GM19463 (cell line): ENCODE measurements around the gene KCTD16.

Experiments
- ATAC-seq: cut with Tn5 transposase; IDR thresholded peaks from one replicate; pipeline ENCODE4 v1.9.1; 2021; ENCODE audit warnings: mild to moderate bottlenecking, moderate library complexity; ENCODE audit not compliant: unreplicated experiment

Gene KCTD16

DNA sequence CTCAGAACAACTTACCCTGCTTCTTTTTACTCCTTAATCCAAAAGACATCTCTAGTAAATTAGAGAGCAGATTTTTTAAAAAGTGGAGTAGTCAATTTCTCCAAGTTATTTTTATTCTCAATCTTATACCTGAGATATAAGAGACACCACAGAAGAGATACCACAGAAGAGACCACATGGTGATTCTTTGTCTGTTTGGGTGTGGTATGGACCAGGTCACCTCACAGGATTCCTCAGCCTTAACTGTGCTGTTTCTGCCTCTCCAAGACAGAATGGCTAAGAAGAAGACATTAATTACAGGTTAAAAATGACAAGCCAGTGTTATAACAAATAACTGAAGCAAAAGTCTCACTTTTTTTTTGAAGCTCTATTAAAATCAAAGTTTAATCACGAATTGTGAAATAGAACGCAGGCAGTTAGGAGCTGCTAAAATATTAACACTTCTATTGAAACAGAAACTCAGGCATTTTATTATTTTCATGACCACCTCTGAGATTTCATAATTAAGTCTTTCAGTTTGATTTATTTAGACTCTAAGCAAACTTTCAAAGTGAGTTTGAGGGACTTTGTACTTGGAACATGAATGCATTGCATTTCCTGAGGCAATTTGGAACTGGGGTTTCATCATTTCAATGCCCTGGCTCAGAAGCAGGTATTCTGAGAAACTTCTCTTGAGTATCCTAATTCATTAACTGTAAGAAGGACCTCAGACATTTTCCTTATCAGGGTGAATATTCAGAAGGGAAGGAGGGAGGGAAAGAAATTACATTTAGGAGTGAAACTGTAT lies 280.7 kb downstream of the KCTD16 start:
- ATAC-seq: no peak

DNA sequence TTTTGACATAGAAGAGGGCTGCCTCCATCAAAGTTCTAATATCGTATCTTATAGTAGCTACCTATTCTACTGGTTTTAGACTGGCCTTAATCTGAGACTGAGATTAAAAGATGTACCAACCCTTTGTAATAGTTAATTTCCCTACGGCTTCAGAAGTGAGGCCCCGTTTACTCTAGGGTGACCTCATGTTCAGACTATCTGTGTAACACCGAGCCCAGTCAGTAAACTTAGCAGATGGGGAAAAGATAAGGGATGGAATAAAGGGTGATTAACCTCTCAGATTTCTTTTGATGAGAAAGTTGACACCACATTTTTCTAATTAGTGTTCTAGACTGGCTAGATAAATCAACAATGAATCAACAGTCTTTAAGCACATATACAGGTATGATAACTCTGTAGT lies 283.1 kb downstream of the KCTD16 start:
- no peak for ATAC-seq

DNA sequence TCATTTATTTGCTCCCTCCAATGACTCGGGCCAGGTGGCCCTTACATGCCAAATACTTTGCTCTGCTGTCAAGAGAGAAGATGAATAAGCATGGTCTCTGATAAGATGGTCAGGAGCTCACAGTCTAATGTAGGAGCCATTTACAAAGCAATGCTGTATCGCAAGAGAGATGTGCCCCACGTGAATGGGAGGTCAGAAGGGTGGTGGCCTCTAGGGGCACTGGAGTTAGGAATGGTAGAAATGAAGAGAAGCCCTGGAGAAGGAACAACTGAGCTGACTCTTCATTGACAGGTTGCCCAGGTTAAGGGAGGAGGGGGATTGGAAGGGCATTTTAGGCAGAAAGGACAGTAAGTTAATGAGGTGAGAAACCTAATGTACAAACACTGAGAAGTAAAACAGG lies 286.5 kb downstream of the KCTD16 start:
- ATAC-seq: no peak

DNA sequence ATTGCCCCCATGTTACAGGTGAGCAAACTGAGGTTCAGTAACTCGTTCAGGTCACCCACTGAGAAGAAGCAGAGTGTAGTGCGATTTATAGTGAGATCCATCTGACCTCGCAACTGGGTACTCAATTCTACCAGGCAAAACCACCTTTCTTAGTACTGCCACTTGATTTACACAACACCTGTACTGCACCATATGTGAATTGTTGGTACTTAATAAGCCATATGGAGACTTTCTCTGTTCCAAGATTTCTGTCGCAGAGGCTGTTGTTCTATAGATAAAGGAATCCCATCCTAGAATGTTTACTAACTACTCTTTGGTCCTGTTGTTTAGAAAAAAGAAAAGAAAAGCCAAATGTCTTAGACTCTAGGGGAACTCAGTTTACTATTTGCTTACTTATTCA lies 287.5 kb downstream of the KCTD16 start:
- ATAC-seq: no peak

DNA sequence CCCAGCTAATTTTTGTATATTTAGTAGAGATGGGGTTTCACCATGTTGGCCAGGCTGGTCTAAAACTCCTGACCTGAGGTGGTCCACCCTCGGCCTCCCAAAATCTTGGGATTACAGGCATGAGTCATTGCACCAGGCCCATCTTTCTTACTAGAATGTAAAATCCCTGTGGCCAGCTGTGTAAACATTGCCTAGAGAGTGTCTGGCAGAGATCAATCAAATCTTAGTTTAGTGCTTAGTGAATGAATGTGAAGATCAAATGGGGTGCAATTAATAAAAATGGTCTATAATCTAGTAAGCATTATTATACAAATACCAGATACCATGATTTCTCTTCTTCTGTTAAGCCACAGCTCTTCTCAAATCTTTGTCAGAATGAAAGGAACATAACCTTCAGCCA lies 289.9 kb downstream of the KCTD16 start:
- no peak for ATAC-seq

DNA sequence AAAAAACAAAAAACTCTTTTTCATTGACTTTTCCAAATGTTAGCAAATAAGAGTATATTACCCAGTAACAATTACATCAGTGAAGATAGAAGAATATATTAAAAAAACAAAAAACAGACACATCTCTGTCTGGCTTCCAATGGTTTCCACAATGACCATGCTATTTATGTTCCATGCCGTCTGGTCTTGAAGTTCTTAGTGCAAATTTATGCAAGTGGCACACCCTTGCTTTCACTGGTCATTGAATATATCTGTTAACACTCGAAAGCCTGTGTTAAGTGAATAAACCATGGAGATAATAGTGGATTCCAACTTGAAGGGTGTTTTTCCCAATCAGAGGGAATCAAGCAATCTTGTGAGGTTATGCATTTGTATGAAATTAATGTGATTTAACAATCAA lies 291.9 kb downstream of the KCTD16 start:
- ATAC-seq: no peak

DNA sequence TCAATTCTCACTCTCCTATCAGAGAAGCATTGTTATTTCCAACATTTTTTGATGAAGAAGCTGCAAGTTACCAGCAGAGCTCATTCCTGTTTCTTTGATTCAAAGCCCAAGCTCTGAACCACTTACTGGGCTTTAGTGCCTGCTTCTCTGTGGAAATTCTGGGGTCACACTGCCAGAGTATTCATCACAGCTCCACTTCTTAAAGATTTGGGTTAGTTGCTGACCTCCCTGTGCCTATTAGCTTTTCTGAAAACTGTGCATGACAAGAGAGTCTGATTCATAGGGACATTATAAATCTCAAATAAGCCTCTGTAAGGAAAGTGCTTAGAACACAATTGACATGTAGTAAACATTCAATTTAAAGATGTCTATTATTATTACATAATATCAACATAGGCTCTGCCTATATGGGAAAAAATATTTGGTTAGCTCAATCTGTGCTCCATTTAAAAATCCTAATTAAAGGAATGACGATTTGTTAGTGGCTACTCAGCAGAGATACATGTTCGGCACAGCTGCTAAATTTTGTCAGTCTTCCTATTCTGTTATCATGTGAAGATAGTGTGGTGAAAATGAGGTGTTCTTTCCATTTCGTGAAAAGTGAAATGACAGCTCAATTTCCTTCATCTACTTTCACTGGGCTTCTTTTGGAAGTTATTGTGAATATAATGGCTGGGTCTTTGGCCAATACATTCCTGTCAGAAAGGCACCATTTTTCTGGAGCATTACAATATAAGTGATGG lies 293.0 kb downstream of the KCTD16 start:
- ATAC-seq: no peak

DNA sequence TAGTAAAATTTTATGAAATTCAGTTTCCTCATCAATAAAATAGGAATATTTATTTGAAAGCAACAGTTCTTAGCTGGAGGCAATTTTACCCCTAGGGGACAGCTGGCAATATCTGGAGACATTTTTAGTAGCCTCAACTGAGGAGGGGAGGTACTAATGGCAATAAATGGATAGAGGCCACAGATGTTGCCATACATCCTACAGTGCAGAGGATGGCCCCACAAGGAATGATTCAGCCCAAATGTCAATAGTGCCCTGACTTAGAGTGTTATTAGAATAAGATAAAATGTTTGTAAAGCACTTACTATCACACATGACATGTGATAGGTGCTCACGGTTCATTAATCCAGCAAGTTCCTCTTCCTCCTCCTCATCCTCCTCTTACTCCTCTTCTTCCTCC lies 293.6 kb downstream of the KCTD16 start:
- no peak for ATAC-seq

DNA sequence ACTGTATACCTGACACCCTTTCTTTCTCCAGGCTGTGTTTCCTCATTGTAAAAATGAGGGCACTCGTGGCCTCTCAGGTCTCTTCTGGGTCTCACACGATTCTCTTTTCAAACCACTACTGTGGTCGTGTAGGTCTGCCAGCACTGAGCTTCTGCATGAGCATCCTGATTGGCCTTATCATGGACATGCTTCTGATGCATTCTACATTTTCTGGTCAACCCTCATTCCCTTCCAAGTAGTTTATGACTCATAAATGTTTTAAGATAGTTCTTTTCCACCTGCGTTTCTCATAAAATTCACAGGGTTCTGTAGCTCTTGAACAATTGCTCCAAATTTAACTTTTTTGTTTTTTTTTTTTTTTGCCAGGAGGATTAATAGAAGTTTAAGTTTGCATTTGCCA lies 294.8 kb downstream of the KCTD16 start:
- ATAC-seq: no peak

DNA sequence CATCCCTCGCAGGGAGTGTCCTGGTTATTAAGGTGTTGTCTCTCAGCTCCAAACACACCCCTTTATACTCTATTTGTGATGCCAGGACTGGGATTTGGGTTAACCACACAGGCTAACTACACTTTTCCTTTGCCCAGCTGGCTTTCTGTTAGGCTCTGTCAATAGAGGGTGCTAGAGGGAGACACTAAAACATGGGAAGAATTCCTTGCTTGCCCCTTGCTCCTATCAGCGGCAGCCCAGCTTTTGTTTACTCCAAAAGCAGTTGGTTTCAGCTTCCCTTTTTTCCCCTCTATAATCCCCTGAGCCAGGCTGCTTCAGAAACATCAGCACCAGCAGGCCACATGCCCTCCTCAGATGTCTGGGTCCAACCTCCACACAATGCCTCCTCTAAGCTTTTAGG lies 297.1 kb downstream of the KCTD16 start:
- ATAC-seq: no peak

DNA sequence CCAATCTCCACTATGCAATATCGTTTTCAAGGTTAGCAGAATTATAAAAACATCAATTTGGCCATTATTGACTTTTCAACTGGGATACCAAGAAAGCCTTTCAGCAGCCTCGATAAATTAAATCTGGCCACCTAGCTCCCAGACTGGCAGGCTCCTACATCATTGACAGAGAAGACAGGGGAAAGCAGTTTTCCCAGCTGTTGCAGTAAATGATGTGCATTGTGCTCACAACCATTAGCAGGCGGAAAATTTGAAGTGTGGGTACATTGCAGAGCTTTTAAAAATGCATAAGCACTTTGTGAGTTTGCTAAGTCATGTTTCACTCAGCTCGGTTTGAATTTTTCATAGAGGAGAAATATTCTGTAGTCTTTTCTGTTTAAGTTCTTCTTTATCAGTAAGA lies 297.9 kb downstream of the KCTD16 start:
- ATAC-seq: no peak

DNA sequence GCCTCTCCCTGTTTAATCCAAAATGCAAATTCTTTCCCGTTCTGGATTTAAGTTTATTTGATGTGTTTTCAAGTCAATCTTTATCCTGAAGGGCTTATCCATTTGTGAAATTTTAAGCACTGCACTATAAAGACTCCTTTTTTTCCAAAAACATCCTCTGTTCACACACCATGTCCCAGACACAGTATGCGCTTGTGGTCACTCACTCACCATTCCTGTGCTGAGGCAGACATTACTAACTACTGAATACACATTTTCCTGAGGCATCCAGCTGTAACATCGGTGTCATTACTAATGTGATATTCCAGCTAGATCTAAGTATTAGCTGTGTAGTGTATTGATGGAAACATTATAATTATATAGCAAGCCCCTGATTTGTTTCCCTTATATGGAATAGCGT lies 298.4 kb downstream of the KCTD16 start:
- no peak for ATAC-seq

DNA sequence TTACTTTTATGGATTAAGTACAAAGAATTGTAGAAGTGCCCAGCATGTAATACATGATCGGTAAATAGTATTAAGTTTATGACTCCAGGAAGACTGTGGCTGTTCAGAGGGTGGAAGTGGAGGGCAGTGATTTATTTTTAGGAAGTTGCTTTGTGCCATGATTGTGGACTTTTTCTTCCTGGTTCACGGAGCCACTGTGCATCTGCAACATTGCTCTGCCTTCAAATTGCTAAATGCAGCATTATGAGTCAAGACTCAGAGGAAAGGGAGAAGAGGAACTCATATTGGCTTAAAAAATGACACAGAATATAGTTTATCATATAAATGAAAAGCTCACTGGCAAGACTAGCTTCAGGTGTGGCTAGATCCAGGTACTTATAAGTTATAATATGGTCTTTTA lies 301.5 kb downstream of the KCTD16 start:
- no peak for ATAC-seq

DNA sequence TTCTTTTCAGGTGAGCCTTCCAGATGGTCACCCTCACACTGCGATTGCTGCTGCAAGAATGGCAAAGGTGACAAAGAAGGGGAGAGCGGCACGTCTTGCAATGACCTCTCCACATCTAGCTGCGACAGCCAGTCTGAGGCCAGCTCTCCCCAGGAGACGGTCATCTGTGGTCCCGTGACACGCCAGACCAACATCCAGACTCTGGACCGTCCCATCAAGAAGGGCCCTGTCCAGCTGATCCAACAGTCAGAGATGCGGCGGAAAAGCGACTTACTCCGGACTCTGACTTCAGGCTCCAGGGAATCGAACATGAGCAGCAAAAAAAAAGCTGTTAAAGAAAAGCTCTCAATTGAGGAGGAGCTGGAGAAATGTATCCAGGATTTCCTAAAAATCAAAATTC lies 303.0 kb downstream of the KCTD16 start:
- no peak for ATAC-seq

DNA sequence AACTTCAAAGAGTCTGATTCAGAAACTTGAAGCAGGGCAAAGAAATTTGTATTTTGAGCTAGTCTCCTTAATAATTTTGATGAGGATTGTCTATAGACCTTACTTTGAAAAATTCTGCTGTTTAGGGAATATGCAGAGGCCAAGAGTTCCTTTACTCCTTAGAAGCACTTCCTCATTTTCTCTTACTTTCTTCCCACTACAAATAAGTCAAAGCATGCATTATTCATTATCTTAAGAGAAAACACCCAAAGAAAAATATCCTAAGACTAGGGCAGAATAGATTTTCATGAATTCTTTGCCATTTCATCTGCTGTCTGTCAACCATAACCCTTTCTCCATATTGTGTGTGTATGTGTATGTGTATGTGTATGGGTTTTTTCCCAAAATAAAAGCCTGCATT lies 307.9 kb downstream of the KCTD16 start:
- no peak for ATAC-seq

DNA sequence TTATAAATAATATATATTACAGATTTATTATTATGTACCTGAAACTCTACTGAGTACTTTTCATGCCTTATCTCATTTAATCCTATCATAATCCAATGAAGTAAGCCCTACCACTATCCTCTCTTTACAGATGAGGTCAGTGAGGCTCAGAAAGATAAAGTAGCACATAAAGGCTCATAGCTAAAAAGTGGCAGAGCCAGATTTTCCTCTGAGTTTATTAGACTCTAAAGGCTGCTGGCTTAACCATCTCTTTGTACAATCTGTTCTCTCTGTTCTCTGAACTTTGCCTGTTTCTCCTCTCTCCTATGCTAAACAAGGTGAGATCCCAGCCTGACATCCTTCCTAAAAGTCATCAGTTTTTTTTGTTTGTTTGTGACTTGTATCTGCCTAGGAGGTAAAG lies 311.2 kb downstream of the KCTD16 start:
- ATAC-seq: no peak

DNA sequence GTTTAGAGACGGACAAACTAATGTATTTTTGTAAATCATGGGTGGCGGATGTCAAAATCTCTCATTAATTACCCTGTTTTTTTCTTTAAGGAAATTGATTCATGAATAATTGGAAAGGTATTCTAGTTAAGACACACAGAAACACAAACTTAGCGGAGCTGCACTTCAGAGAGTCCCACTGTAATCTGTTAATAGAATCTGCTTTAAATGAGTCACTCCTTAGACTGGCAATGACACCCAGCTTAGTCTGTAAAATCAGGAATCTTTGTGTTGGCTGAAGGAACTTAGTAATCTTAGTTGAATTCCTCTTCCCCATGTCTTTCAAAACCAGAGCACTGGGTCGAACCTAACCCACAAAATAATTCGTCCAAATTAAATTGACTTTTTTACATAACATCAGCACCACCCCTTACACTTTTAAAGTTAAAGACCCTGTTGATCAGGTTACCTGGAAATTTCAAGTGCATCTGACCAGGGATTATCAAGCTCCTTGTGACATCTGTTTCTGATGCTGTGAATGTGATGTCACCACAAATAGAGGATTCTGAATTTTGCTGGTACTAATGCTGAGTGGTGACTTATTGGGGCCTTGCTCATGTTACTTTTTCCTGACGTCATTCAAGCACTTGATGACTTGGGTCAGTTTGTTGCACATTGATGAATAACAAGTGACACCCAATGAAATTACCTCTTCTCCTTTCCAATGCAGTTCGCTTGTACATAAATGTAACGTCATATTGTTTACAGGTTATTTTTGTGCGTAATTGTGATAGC lies 313.6 kb downstream of the KCTD16 start:
- ATAC-seq: no peak

DNA sequence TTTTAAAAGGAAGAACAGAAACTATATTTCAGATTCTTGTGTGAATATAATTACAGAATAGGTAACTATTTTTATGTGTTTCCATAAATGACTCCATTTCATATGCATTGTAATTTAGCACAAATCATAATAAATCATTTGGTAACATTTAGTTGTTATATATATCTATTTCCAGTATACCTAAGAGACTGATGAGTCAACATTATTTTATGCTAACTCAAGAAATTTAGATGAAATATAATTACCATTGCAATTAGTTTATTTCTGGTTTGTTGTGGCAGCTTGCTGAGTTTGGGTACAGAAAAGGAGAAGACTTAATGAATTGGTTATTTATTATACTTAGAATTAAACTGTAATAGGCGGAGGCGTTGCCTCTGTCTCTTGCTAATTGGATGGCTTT lies 314.9 kb downstream of the KCTD16 start:
- ATAC-seq: no peak

DNA sequence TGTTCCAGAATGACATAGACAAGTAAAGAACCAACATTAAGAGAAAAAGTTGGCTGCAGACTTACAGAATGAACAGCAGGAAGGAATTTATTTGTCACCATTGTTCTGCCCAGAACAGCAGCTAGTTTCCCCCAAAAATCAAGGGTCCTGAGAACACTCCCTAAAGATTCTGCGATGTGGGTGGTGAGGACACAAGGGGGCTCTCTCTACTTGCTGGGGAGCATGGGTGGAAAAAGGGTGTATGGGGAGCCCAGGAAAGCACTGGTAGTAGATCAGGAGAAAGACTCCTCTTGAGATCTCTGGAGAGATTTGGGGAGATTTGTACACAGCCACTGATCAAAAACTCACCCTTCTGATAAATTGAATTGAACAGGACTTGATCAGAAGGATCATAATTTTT lies 316.5 kb downstream of the KCTD16 start:
- no peak for ATAC-seq

DNA sequence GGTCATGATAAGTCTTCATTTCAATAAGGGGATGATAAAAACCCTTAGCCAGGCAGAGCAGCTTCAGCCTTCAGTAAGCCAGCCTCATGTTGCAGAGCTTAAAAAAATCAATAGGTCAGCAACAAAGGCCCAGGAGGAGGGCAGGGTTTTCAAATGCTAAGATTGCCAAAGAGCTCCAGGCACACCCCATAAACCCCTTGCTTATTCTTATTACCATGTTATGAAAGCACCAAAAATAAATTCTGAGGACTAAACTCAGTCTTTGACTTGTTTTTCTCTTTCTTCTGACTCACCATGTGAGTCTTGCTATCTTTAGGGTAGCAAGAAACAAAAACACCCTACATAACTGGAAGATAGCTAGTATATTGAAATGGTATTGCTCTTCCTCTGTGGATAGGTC lies 317.1 kb downstream of the KCTD16 start:
- ATAC-seq: no peak

DNA sequence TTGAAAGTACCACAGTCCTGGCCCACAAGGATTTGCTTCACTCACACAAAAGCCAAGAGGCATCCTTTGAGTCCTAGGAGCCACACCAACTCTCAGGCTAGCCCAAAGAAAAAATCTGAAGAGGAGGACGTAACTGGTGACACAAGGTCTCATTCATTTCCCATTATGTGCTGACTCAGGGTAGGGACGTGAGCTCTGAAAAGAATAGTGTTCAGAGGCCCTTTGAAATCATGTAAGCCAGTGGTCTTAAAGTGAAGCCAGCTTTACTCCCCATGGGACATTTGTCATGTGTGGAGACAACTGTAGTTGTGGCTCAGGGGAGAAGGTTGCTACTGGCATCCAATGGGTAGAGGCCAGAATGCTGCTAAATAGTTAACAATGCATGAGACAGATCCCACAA lies 332.4 kb downstream of the KCTD16 start:
- no peak for ATAC-seq
